Middle frontal gyrus (tissue), 1 donor: Measurements from ENCODE around the gene PTHLH.

Source experiments
- DNase-seq: peaks from one replicate; pipeline ENCODE4 v3.0.0-alpha.2; 2015; ENCODE audit warnings: low spot score; ENCODE audit errors: extremely low spot score

The PTHLH gene

GRCh38 chr12:27937768-27938167, 34.8 kb downstream of the PTHLH start:
- no peak for DNase-seq

- no peak for DNase-seq
Measured at GRCh38 chr12:27936196-27936595, 36.3 kb downstream of the PTHLH start.

GRCh38 chr12:27934276-27934675, 38.3 kb downstream of the PTHLH start:
- no peak for DNase-seq

- DNase-seq: no peak
Measured at GRCh38 chr12:27931390-27931789, 41.1 kb downstream of the PTHLH start.

GRCh38 chr12:27927347-27927746, 45.2 kb downstream of the PTHLH start:
- DNase-seq: no peak

- no peak for DNase-seq
Measured at GRCh38 chr12:27924350-27925135, 48.0 kb downstream of the PTHLH start.

- no peak for DNase-seq
Measured at GRCh38 chr12:27922531-27923139, 49.9 kb downstream of the PTHLH start.

GRCh38 chr12:27919671-27920235, 52.8 kb downstream of the PTHLH start:
- DNase-seq: no peak

GRCh38 chr12:27915536-27915935, 57.0 kb downstream of the PTHLH start:
- DNase-seq: no peak

GRCh38 chr12:27915021-27915420, 57.5 kb downstream of the PTHLH start:
- DNase-seq: no peak

GRCh38 chr12:27913999-27914614, 58.4 kb downstream of the PTHLH start:
- DNase-seq: no peak

GRCh38 chr12:27911397-27911796, 61.1 kb downstream of the PTHLH start:
- no peak for DNase-seq
